CD14-positive monocyte (primary cell): ENCODE results near the gene KIRREL3. TPM values are rescaled to one million over a fixed set of nuclear protein-coding genes. Genes with fewer than 3 reads are reported as not detected.

ENCODE experiments used
- DNase-seq, 3 donors: peaks; one replicate each; pipeline ENCODE4 v3.0.0-alpha.2; 2011 to 2022
- H2AFZ ChIP-seq: 2 replicates; pipeline ENCODE4 v1.6.0; 2012; ENCODE audit warnings: mild to moderate bottlenecking, low read depth, low read length, inconsistent platforms; ENCODE audit not compliant: insufficient read depth, poor library complexity, severe bottlenecking
- H3K27ac ChIP-seq, 2 donors: 1 replicate in 1 of 2; 2 replicates in 1 of 2; pipeline ENCODE4 v1.5.1; 2012 to 2013; ENCODE audit warnings: low read length in 2 of 2, control low read depth in 1 of 2, inconsistent platforms in 1 of 2, low read depth in 1 of 2, mild to moderate bottlenecking in 1 of 2
- H3K27me3 ChIP-seq, 2 donors: one replicate each; pipeline versions ENCODE4 v1.6.0 to v1.6.1; 2011 to 2013; ENCODE audit warnings: low read length in 2 of 2; ENCODE audit not compliant: control insufficient read depth in 2 of 2, insufficient read depth in 2 of 2
- H3K36me3 ChIP-seq, 2 donors: replicated peaks in 1 of 2; 1 replicate in 1 of 2; 2 replicates in 1 of 2; pipeline versions ENCODE4 v1.5.1 to v1.6.1; 2012 to 2013; ENCODE audit warnings: low read length in 2 of 2, control low read depth in 1 of 2, inconsistent platforms in 1 of 2, mild to moderate bottlenecking in 1 of 2; ENCODE audit not compliant: insufficient read depth in 2 of 2, control insufficient read depth in 1 of 2
- H3K4me1 ChIP-seq, 2 donors: 1 replicate in 1 of 2; 2 replicates in 1 of 2; pipeline versions ENCODE4 v1.5.1 to v1.6.1; 2012 to 2013; ENCODE audit warnings: low read length in 2 of 2, control low read depth in 1 of 2, inconsistent platforms in 1 of 2, mild to moderate bottlenecking in 1 of 2, moderate library complexity in 1 of 2; ENCODE audit not compliant: insufficient read depth in 2 of 2, control insufficient read depth in 1 of 2
- H3K4me2 ChIP-seq: replicated peaks from 2 replicates; pipeline ENCODE3; 2012; ENCODE audit warnings: low read length, moderate library complexity, mild to moderate bottlenecking; ENCODE audit not compliant: poor library complexity, severe bottlenecking; ENCODE audit errors: extremely low read depth
- H3K4me3 ChIP-seq, 3 experiments: fragments of 200-600 bp in 1 of 3; sonication (generic) in 1 of 3; replicated peaks in 1 of 3; 1 replicate in 2 of 3; 2 replicates in 1 of 3; pipeline ENCODE4 v1.5.1; 2011 to 2013; ENCODE audit warnings: low read length in 3 of 3, mild to moderate bottlenecking in 3 of 3, control low read depth in 2 of 3, low read depth in 2 of 3, inconsistent platforms in 1 of 3, moderate library complexity in 1 of 3
- H3K79me2 ChIP-seq: 2 replicates; pipeline ENCODE4 v1.6.0; 2012; ENCODE audit warnings: mild to moderate bottlenecking, control low read depth, inconsistent platforms, low read length, moderate library complexity; ENCODE audit not compliant: insufficient read depth
- H3K9ac ChIP-seq: 2 replicates; pipeline ENCODE4 v1.6.0; 2017; ENCODE audit warnings: low read length, mild to moderate bottlenecking; ENCODE audit not compliant: insufficient read depth, poor library complexity, severe bottlenecking
- H3K9me3 ChIP-seq, 2 donors: replicated peaks in 1 of 2; 1 replicate in 1 of 2; 2 replicates in 1 of 2; pipeline versions ENCODE4 v1.5.1 to v1.6.1; 2012 to 2013; ENCODE audit warnings: low read length in 2 of 2, control low read depth in 1 of 2; ENCODE audit not compliant: control insufficient read depth in 1 of 2, insufficient read depth in 1 of 2
- H4K20me1 ChIP-seq: 2 replicates; pipeline ENCODE4 v1.6.0; 2012; ENCODE audit warnings: mild to moderate bottlenecking, low read length, control low read depth, moderate library complexity; ENCODE audit not compliant: insufficient read depth
- H3K27ac Mint-ChIP-seq, 7 donors: one replicate each; pipeline ENCODE4 v1.8.0; 2020; ENCODE audit warnings: mild to moderate bottlenecking in 7 of 7, mixed read lengths in 7 of 7, moderate library complexity in 6 of 7, inconsistent platforms in 2 of 7
- H3K27me3 Mint-ChIP-seq, 3 donors: one replicate each; pipeline ENCODE4 v1.8.0; 2021 to 2022; ENCODE audit warnings: low read depth in 3 of 3, mild to moderate bottlenecking in 3 of 3, mixed read lengths in 3 of 3, moderate library complexity in 3 of 3, inconsistent platforms in 1 of 3
- H3K36me3 Mint-ChIP-seq, 2 donors: one replicate each; pipeline ENCODE4 v1.8.0; 2020; ENCODE audit warnings: mixed read lengths in 2 of 2, inconsistent platforms in 1 of 2, mild to moderate bottlenecking in 1 of 2
- H3K4me1 Mint-ChIP-seq: one replicate; pipeline ENCODE4 v1.8.0; 2020; ENCODE audit warnings: mild to moderate bottlenecking, mixed read lengths
- H3K4me3 Mint-ChIP-seq, 2 donors: one replicate each; pipeline ENCODE4 v1.8.0; 2020; ENCODE audit warnings: mild to moderate bottlenecking in 2 of 2, mixed read lengths in 2 of 2, moderate library complexity in 1 of 2
- H3K9me3 Mint-ChIP-seq, 7 donors: one replicate each; pipeline ENCODE4 v1.8.0; 2020 to 2022; ENCODE audit warnings: mixed read lengths in 7 of 7, mild to moderate bottlenecking in 6 of 7, moderate library complexity in 6 of 7, inconsistent platforms in 2 of 7
- CTCF ChIP-seq: fragments of 200-600 bp; IDR thresholded peaks from one replicate; pipeline ENCODE4 v1.8.0; 2022; ENCODE audit warnings: antibody characterized with exemption, mild to moderate bottlenecking
- WGBS: methylation state at CpG from one replicate; pipeline ENCODE4 v1.1.5; 2013; ENCODE audit warnings: missing lambda C conversion rate; ENCODE audit not compliant: insufficient coverage; 5-methylcytosine and 5-hydroxymethylcytosine counted together
- intact Hi-C, 2 donors: fragments of 100-400 bp; cut with micrococcal nuclease; formaldehyde crosslinking; loops; one replicate each; pipeline versions ENCODE4 v1.15.0 to v1.15.1; 2023
- polyA plus RNA-seq, 3 donors: library from polyadenylated mRNA; depleted of rRNA in 1 of 3; unstranded in 2 of 3; stranded (reverse) in 1 of 3; fragments of 300-500 nt in 2 of 3; fragments of >200 nt in 1 of 3; fragmentation: Illumina TruSeq in 2 of 3; gene quantifications; 1 replicate in 2 of 3; 2 replicates in 1 of 3; pipeline ENCODE4 v1.2.3, GENCODE V29; 2012 to 2021

The KIRREL3 gene
- polyA plus RNA-seq, 3 donors, result not detected

GRCh38 chr11:126487711-126488110 lies 512.9 kb downstream of the KIRREL3 start:
- TF ChIP-seq CTCF, result no peak
- Mint-ChIP-seq H3K4me3 (no peak overlapping the region), H3K27ac (no peak overlapping the region), H3K27me3 (peaks cover 0 to 4% (median 4%) of the 10 kb centered on the region in 3 donors), H3K4me1 (peaks cover 6% of the 10 kb centered on the region), H3K36me3 (no peaks in the 10 kb centered on the region), H3K9me3 (no peaks in the 10 kb centered on the region)
- Histone ChIP-seq H3K79me2 (no peaks in the 10 kb centered on the region), H3K36me3 (no peaks in the 10 kb centered on the region), H3K27me3 (no peaks in the 10 kb centered on the region), H3K4me3 (no peak overlapping the region), H4K20me1 (no peaks in the 10 kb centered on the region), H2AFZ (no peak overlapping the region), H3K4me2 (no peak overlapping the region), H3K9ac (no peak overlapping the region), H3K4me1 (no peaks in the 10 kb centered on the region), H3K27ac (no peak overlapping the region), H3K9me3 (no peaks in the 10 kb centered on the region)
- no peak for DNase-seq
- intact Hi-C loops, result no loop called here
- 78% methylated on average over 5 of the region's 8 CpGs for WGBS

- Histone ChIP-seq H3K4me3 (no peak overlapping the region), H3K4me1 (no peaks in the 10 kb centered on the region), H4K20me1 (no peaks in the 10 kb centered on the region), H3K9ac (no peak overlapping the region), H3K36me3 (no peaks in the 10 kb centered on the region), H3K27me3 (no peaks in the 10 kb centered on the region), H3K9me3 (no peaks in the 10 kb centered on the region), H3K4me2 (no peak overlapping the region), H3K27ac (no peak overlapping the region), H2AFZ (no peak overlapping the region), H3K79me2 (no peaks in the 10 kb centered on the region)
- H3K36me3 Mint-ChIP-seq, result no peaks in the 10 kb centered on the region
- no peak overlapping the region for H3K4me3 Mint-ChIP-seq
- intact Hi-C loops, result no loop called here
- no peak for TF ChIP-seq CTCF
- no peaks in the 10 kb centered on the region for H3K9me3 Mint-ChIP-seq
- 98% methylated on average over 5 of the region's 12 CpGs for WGBS
- peaks cover 6% of the 10 kb centered on the region for H3K4me1 Mint-ChIP-seq
- H3K27me3 Mint-ChIP-seq, result peaks cover 0 to 8% (median under 1%) of the 10 kb centered on the region in 3 donors
- H3K27ac Mint-ChIP-seq, result no peak overlapping the region
- DNase-seq, result no peak
These were observed 514.5 kb downstream of the KIRREL3 start for GRCh38 chr11:126485986-126486635.
